Sigmoid colon (tissue), 4 donors: ENCODE results near the gene CNN3.

Experiments used
- CTCF ChIP-seq, 4 experiments: fragments of 450-650 bp in 3 of 4; fragments of 200-600 bp in 1 of 4; IDR thresholded peaks; one replicate each; pipeline ENCODE4 v1.5.1; 2016 to 2019; ENCODE audit warnings: antibody characterized with exemption in 4 of 4, mild to moderate bottlenecking in 3 of 4, moderate library complexity in 2 of 4
- EP300 ChIP-seq, 4 donors: sonication (generic); formaldehyde crosslinking; IDR thresholded peaks; one replicate each; pipeline ENCODE4 v1.6.1; 2017; ENCODE audit warnings: antibody characterized with exemption in 4 of 4
- POLR2A ChIP-seq, 2 donors: fragments of 450-650 bp; IDR thresholded peaks; one replicate each; pipeline ENCODE4 v1.6.1; 2016; ENCODE audit warnings: antibody characterized with exemption in 2 of 2, mild to moderate bottlenecking in 2 of 2, moderate library complexity in 2 of 2
- POLR2AphosphoS5 ChIP-seq, 4 donors: sonication (generic); formaldehyde crosslinking; IDR thresholded peaks; one replicate each; pipeline ENCODE4 v1.6.1; 2017; ENCODE audit warnings: antibody characterized with exemption in 4 of 4

GRCh38 chr1:94928293-94928939, 1.5 kb upstream of the CNN3 start:
- no peak for TF ChIP-seq CTCF (IDR thresholded peaks at IDR 0.05)
- no peak for TF ChIP-seq POLR2A (IDR thresholded peaks at IDR 0.05)
- TF ChIP-seq EP300 (IDR thresholded peaks at IDR 0.05), result no peak
- no peak for TF ChIP-seq POLR2AphosphoS5 (IDR thresholded peaks at IDR 0.05)
